Ovary (tissue), 9 donors: Measurements from ENCODE around the gene AFG1L. TPM values are rescaled to one million over a fixed set of nuclear protein-coding genes. Genes with fewer than 3 reads are reported as not detected.
A peak's percentile ranks its signal among the peaks of the same experiment; 100 is the strongest.

Experiments
- DNase-seq, 5 donors: peaks; one replicate each; pipeline ENCODE4 v3.0.0-alpha.2; 2019 to 2020
- H3K27ac ChIP-seq, 2 donors: fragments of 200-600 bp; one replicate each; pipeline versions ENCODE4 v1.5.1 to v1.8.0; 2019 to 2022
- H3K27me3 ChIP-seq: fragments of 200-600 bp; one replicate; pipeline ENCODE4 v1.8.0; 2022
- H3K36me3 ChIP-seq: fragments of 200-600 bp; sonication (generic); one replicate; pipeline ENCODE4 v1.5.1; 2019
- H3K4me1 ChIP-seq: one replicate; pipeline ENCODE4 v1.8.1; 2013; ENCODE audit warnings: mild to moderate bottlenecking, moderate library complexity; ENCODE audit not compliant: insufficient read depth
- H3K4me3 ChIP-seq: fragments of 200-600 bp; sonication (generic); one replicate; pipeline ENCODE4 v1.5.1; 2017
- H3K9me3 ChIP-seq, 2 donors: fragments of 200-600 bp in 1 of 2; sonication (generic) in 1 of 2; one replicate each; pipeline versions ENCODE4 v1.5.1 to v1.8.1; 2013 to 2019; ENCODE audit warnings: mild to moderate bottlenecking in 1 of 2, moderate library complexity in 1 of 2
- CTCF ChIP-seq, 3 donors: fragments of 450-650 bp in 2 of 3; fragments of 200-600 bp in 1 of 3; IDR thresholded peaks; one replicate each; pipeline versions ENCODE4 v1.5.1 to v1.8.0; 2016 to 2022; ENCODE audit warnings: antibody characterized with exemption in 3 of 3, mild to moderate bottlenecking in 1 of 3
- EP300 ChIP-seq: sonication (generic); formaldehyde crosslinking; IDR thresholded peaks from one replicate; pipeline ENCODE4 v1.6.1; 2017; ENCODE audit warnings: antibody characterized with exemption
- POLR2A ChIP-seq: fragments of 450-650 bp; IDR thresholded peaks from one replicate; pipeline ENCODE4 v1.6.1; 2017; ENCODE audit warnings: antibody characterized with exemption, mild to moderate bottlenecking, moderate library complexity
- WGBS, 3 donors: extraction: QIAGEN DNeasy Blood & Tissue Kit in 1 of 3; methylation state at CpG; one replicate each; pipeline versions ENCODE4 v1.1.5 to v1.1.7; 2013 to 2017; 5-methylcytosine and 5-hydroxymethylcytosine counted together
- intact Hi-C, 4 donors: fragments of 100-400 bp; cut with DNase I; formaldehyde crosslinking; loops; one replicate each; pipeline versions ENCODE4 v1.11.0 to v1.15.1; 2022 to 2023
- polyA plus RNA-seq, 2 donors: library from polyadenylated mRNA; stranded (reverse); fragments of 200-250 nt in 1 of 2; fragments of 350-450 nt in 1 of 2; fragmentation: Illumina TruSeq in 1 of 2; extraction: RNeasy Lipid Tissue Mini Kit (QIAGEN cat#74804) in 1 of 2; gene quantifications; one replicate each; pipeline ENCODE4 v1.2.3, GENCODE V29; 2013 to 2014
- total RNA-seq, 7 donors: library from RNA; depleted of rRNA in 2 of 7; stranded (reverse); fragments of >200 nt in 2 of 7; fragmentation: NEBNext Ultra II Directional in 3 of 7; extraction: Animal tissue kit (Norgen Biotek cat#: 25700) in 3 of 7; gene quantifications; one replicate each; pipeline versions ENCODE4 v1.1.0 to v1.2.4, GENCODE V29; 2016 to 2023
- donor health status: DM: no; HTN: no; CAD: no; lungs with moderate emphysema.
- donor health status: DM: no; HTN: no; CAD: no.
- donor health status: Bipolar disorder and iron deficiency.
- donor health status: DM: yes; HTN: yes; CAD: no.
- donor health status: DM: no; HTN: no; CAD: no.
- donor health status: DM: yes; HTN: yes; CAD: no.

AFG1L gene
- total and polyA plus RNA-seq, 9 donors = 1.2 to 7.6 (median 5.7) TPM

DNA sequence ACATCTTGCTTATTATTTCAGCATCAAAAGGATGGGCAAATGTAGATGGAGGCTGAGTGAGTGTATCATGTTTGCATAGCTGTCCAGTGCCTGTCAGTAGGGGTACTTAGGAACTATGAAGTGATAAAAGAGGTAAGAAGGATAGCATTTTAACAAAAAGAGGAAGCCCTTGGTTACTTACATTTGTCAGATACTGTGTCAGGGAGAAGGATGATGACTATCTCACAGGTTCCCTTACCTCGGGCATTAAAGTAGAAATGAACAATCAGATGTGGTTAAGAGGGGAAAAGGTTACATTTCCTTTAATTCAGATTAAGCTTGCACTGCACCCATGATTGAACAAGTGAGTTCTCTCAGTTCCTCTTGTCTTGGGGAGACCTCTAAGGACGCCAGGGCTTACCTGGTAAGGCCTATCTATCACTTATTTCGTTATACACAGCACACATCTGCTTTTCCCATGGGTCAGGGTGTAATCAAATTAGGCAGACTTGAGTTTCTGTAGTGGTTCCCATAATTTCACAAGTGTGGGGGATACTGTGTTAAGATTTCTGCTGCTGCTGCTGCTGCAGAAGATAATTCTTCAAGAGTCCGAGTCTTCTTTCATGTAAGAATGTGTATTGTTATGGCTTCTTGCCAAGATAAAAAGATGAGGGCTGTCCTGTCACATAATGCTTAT lies 270.4 kb downstream of the AFG1L start:
- Histone ChIP-seq H3K27ac (peak overlapping the region; percentile 25 to 45), H3K4me3 (no peak overlapping the region), H3K36me3 (no peaks in the 10 kb centered on the region), H3K27me3 (no peaks in the 10 kb centered on the region), H3K9me3 (no peaks in the 10 kb centered on the region), H3K4me1 (peaks cover 8% of the 10 kb centered on the region)
- no peak for TF ChIP-seq POLR2A
- no peak for TF ChIP-seq EP300
- no peak for TF ChIP-seq CTCF (IDR thresholded peaks at IDR 0.05)
- intact Hi-C loops = no loop called here
- DNase-seq = no peak
- 28 to 39% (median 32%) methylated on average over 4 of the region's 4 CpGs for WGBS, 3 donors

DNA sequence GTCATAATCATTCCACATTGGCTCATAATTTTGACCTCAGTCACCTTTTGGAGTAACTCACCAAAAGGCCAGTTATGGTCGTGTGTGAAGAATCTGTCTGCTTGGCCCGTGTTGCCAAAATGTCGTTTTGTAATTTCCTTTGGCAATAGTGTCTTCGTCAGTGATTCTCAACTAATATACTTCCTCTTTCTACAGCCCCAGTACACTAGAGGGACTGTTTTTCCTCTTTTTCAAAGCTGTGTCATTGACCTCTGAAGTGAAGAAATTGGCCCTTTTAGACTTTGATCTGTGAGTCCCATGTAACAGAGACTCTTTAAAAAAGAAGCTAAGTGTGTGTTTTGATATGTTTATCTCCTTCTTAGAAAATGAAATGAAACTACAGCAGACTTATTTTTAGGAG lies 271.0 kb downstream of the AFG1L start:
- DNase-seq = peak in 3 of 5 donors; percentile 46 to 84 (median 63)
- no peak overlapping the region for H3K4me3 ChIP-seq
- peaks cover 8% of the 10 kb centered on the region for H3K4me1 ChIP-seq
- intact Hi-C loops = no loop called here
- H3K36me3 ChIP-seq = no peaks in the 10 kb centered on the region
- no peaks in the 10 kb centered on the region for H3K27me3 ChIP-seq
- H3K9me3 ChIP-seq = no peaks in the 10 kb centered on the region
- TF ChIP-seq EP300 (no peak), POLR2A (no peak), CTCF (IDR thresholded peaks at IDR 0.05) (peak in 2 of 3 donors; percentile 29 to 36)
- peak overlapping the region in 1 of 2 donors; percentile 45 for H3K27ac ChIP-seq
- 0 to 2% (median 1%) methylated on average over 4 of the region's 4 CpGs for WGBS, 3 donors

- no peaks in the 10 kb centered on the region for H3K36me3 ChIP-seq
- no peaks in the 10 kb centered on the region for H3K27me3 ChIP-seq
- peak overlapping the region; percentile 30 to 45 for H3K27ac ChIP-seq
- H3K9me3 ChIP-seq = no peaks in the 10 kb centered on the region
- H3K4me3 ChIP-seq = no peak overlapping the region
- TF ChIP-seq CTCF (IDR thresholded peaks at IDR 0.05) (no peak), EP300 (no peak), POLR2A (no peak)
- H3K4me1 ChIP-seq = peaks cover 8% of the 10 kb centered on the region
- intact Hi-C loops = no loop called here
- peak in 1 of 5 donors; percentile 45 for DNase-seq
These were observed 271.6 kb downstream of the AFG1L start for GRCh38 chr6:108566406-108566805.

GRCh38 chr6:108568101-108568500 lies 273.2 kb downstream of the AFG1L start:
- Histone ChIP-seq H3K4me1 (peaks cover 9% of the 10 kb centered on the region), H3K9me3 (no peaks in the 10 kb centered on the region), H3K4me3 (no peak overlapping the region), H3K27ac (no peak overlapping the region), H3K36me3 (no peaks in the 10 kb centered on the region), H3K27me3 (no peaks in the 10 kb centered on the region)
- no peak for DNase-seq
- WGBS, 3 donors = 85 to 89% (median 89%) methylated on average over 5 of the region's 5 CpGs
- TF ChIP-seq EP300 (no peak), POLR2A (no peak), CTCF (IDR thresholded peaks at IDR 0.05) (no peak)
- intact Hi-C loops = no loop called here
